ENCODE results near the gene GALNT6. TPM values are rescaled to one million over a fixed set of nuclear protein-coding genes. Genes with fewer than 3 reads are reported as not detected.

Gene GALNT6
- total RNA-seq, 1 experiment from 2014 or later = 101 TPM

DNA sequence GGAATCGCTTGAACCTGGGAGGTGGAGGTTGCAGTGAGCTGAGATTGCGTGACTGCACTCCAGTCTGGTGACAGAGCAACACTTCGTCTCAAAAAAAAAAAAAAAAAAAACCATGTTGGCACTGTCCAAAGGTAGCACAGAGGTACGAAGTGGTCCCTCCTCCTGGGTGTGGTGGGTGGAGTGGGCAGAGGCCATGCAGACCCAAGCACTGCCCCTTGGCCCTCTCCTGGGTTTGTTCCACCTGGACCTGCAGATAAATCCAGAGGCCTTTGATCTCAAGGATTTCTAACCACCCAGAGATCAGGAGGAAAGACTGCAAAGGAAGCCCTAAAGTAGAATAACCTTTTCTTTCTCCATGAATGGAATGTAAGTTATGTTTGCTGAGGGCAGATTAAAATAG, 8.7 kb upstream of the GALNT6 start:
- no TSS peak for BruUV-seq (replicated peaks)
- Histone ChIP-seq H3K9me3 (ENCODE audit: low read length) (no peaks in the 10 kb centered on the region), H3K4me3 (ENCODE audit: low read length) (no peak overlapping the region), H2AFZ (ENCODE audit: low read length) (no peak overlapping the region), H3K9ac (ENCODE audit: low read length) (no peak overlapping the region), H3F3A (ENCODE audit: low read length, unreplicated experiment) (no peaks in the 10 kb centered on the region), H3K27ac (ENCODE audit: low read length) (no peak overlapping the region), H3K4me1 (ENCODE audit: insufficient read depth, low read length) (peaks cover 9% of the 10 kb centered on the region), H3K9me2 (replicated peaks; ENCODE audit: low read length) (no peaks in the 10 kb centered on the region), H3K4me2 (ENCODE audit: low read length) (no peak overlapping the region), H3K36me3 (ENCODE audit: low read depth, low read length) (no peaks in the 10 kb centered on the region), H4K20me1 (ENCODE audit: low read length) (no peaks in the 10 kb centered on the region), H3K79me2 (ENCODE audit: low read length) (no peaks in the 10 kb centered on the region; the same call in 1 of the 2 replicates), H3K27me3 (ENCODE audit: low read length) (no peaks in the 10 kb centered on the region)
- ChIA-PET POLR2A (ENCODE audit: unreplicated experiment) (no interaction called here), CTCF (no interaction called here)
- no peak for TF ChIP-seq EZH2phosphoT487 (IDR thresholded peaks at IDR 0.05; ENCODE audit: borderline replicate concordance, low read length)
- TF ChIP-seq, protein P1, sequence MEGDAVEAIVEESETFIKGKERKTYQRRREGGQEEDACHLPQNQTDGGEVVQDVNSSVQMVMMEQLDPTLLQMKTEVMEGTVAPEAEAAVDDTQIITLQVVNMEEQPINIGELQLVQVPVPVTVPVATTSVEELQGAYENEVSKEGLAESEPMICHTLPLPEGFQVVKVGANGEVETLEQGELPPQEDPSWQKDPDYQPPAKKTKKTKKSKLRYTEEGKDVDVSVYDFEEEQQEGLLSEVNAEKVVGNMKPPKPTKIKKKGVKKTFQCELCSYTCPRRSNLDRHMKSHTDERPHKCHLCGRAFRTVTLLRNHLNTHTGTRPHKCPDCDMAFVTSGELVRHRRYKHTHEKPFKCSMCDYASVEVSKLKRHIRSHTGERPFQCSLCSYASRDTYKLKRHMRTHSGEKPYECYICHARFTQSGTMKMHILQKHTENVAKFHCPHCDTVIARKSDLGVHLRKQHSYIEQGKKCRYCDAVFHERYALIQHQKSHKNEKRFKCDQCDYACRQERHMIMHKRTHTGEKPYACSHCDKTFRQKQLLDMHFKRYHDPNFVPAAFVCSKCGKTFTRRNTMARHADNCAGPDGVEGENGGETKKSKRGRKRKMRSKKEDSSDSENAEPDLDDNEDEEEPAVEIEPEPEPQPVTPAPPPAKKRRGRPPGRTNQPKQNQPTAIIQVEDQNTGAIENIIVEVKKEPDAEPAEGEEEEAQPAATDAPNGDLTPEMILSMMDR (conservative IDR thresholded peaks at IDR 0.05; ENCODE audit: low read depth, low read length) = no peak
- TF ChIP-seq EZH2 (IDR thresholded peaks at IDR 0.05; ENCODE audit: low read length, unreplicated experiment) = no peak
- DNase-seq = no peak
- intact Hi-C loops (cut with micrococcal nuclease) = no loop called here
- ATAC-seq = peak; percentile 20; the same call in 1 of the 2 replicates

- Histone ChIP-seq H3K4me3 (ENCODE audit: low read length) (no peak overlapping the region), H3K4me1 (ENCODE audit: insufficient read depth, low read length) (peaks cover 32% of the 10 kb centered on the region), H3K27me3 (ENCODE audit: low read length) (no peaks in the 10 kb centered on the region), H3K4me2 (ENCODE audit: low read length) (no peak overlapping the region), H3K27ac (ENCODE audit: low read length) (no peak overlapping the region), H3F3A (ENCODE audit: low read length, unreplicated experiment) (peaks cover 3% of the 10 kb centered on the region), H2AFZ (ENCODE audit: low read length) (no peak overlapping the region), H3K9ac (ENCODE audit: low read length) (no peak overlapping the region), H3K9me3 (ENCODE audit: low read length) (no peaks in the 10 kb centered on the region), H4K20me1 (ENCODE audit: low read length) (no peaks in the 10 kb centered on the region), H3K79me2 (ENCODE audit: low read length) (peaks cover 13% of the 10 kb centered on the region), H3K9me2 (replicated peaks; ENCODE audit: low read length) (no peaks in the 10 kb centered on the region), H3K36me3 (ENCODE audit: low read depth, low read length) (no peaks in the 10 kb centered on the region)
- POLR2A ChIA-PET (ENCODE audit: unreplicated experiment) = interaction anchor here (0.6 to 0.7 kb wide), 2 partner anchors 12 to 1313 kb away, joined by 3 to 5 read pairs; no protein-coding TSS in a partner anchor
- DNase-seq (no peak), ATAC-seq (no peak)
- intact Hi-C loops (cut with micrococcal nuclease) = no loop called here
- no TSS peak for BruUV-seq (replicated peaks)
- TF ChIP-seq EZH2 (IDR thresholded peaks at IDR 0.05; ENCODE audit: low read length, unreplicated experiment) (no peak), EZH2phosphoT487 (IDR thresholded peaks at IDR 0.05; ENCODE audit: borderline replicate concordance, low read length) (no peak)
- TF ChIP-seq, protein P1 (conservative IDR thresholded peaks at IDR 0.05; ENCODE audit: low read depth, low read length) = no peak
- CTCF ChIA-PET = no interaction called here
Measured at GRCh38 chr12:51397670-51398069, 6.5 kb upstream of the GALNT6 start.

- ATAC-seq (no peak), DNase-seq (no peak)
- H4K20me1 ChIP-seq (ENCODE audit: low read length) = no peaks in the 10 kb centered on the region
- no peak overlapping the region for H2AFZ ChIP-seq (ENCODE audit: low read length)
- H3K4me1 ChIP-seq (ENCODE audit: insufficient read depth, low read length) = peaks cover 40% of the 10 kb centered on the region
- no peaks in the 10 kb centered on the region for H3K9me2 ChIP-seq (replicated peaks; ENCODE audit: low read length)
- TF ChIP-seq EZH2 (IDR thresholded peaks at IDR 0.05; ENCODE audit: low read length, unreplicated experiment) (no peak), EZH2phosphoT487 (IDR thresholded peaks at IDR 0.05; ENCODE audit: borderline replicate concordance, low read length) (no peak)
- TF ChIP-seq, protein P1 (conservative IDR thresholded peaks at IDR 0.05; ENCODE audit: low read depth, low read length) = no peak
- intact Hi-C loops (cut with micrococcal nuclease) = no loop called here
- POLR2A ChIA-PET (ENCODE audit: unreplicated experiment) = no interaction called here
- CTCF ChIA-PET = no interaction called here
- no peaks in the 10 kb centered on the region for H3K27me3 ChIP-seq (ENCODE audit: low read length)
- no peaks in the 10 kb centered on the region for H3K36me3 ChIP-seq (ENCODE audit: low read depth, low read length)
- H3K27ac ChIP-seq (ENCODE audit: low read length) = peak overlapping the region; percentile 90
- H3K4me2 ChIP-seq (ENCODE audit: low read length) = no peak overlapping the region
- no peak overlapping the region for H3K4me3 ChIP-seq (ENCODE audit: low read length)
- H3K9me3 ChIP-seq (ENCODE audit: low read length) = no peaks in the 10 kb centered on the region
- BruUV-seq (replicated peaks) = no TSS peak
- H3K79me2 ChIP-seq (ENCODE audit: low read length) = peaks cover 33% of the 10 kb centered on the region
- 0 out of 2 replicates have a peak overlapping the region, but pooled peaks have one; percentile 68 for H3K9ac ChIP-seq (ENCODE audit: low read length)
- H3F3A ChIP-seq (ENCODE audit: low read length, unreplicated experiment) = peaks cover 3% of the 10 kb centered on the region
Measured at GRCh38 chr12:51395283-51396230, 4.4 kb upstream of the GALNT6 start.

Measured in PC-3 (cell line).